GM15510 (cell line): ENCODE measurements around the gene ADAMTS8.

ENCODE experiments used
- POLR2A ChIP-seq: IDR thresholded peaks from 3 replicates; pipeline ENCODE4 v1.6.1; 2011; ENCODE audit warnings: borderline replicate concordance; ENCODE audit not compliant: insufficient read length; ENCODE audit errors: extremely low read depth

The ADAMTS8 gene

DNA sequence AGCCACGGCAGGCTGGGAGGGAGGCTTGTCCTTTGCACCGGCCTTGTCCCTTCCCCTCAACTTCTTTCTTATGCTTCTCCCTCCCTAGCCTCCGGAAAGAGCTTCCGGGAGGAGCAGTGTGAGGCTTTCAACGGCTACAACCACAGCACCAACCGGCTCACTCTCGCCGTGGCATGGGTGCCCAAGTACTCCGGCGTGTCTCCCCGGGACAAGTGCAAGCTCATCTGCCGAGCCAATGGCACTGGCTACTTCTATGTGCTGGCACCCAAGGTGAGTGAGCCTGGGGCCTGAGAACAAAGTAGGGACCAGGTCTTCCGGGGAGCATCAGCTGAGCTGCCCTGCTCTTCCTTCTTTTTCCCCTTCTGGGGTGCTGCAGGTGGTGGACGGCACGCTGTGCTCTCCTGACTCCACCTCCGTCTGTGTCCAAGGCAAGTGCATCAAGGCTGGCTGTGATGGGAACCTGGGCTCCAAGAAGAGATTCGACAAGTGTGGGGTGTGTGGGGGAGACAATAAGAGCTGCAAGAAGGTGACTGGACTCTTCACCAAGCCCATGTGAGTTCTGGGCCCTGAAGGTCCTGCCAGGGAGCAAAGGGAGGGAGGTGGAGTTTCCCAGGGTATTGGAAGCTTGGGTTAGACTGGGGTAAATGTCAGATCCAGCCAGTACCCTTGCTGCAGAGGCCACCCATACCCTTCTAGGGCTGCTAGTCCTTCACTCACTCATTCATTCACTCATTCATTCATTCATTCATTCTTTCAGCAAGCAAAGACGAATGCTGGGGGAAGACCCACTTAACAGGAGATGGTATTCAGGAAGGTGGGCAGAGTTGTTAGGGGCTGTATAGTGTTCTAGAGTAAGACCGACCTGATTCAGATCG is 42.7 kb upstream of the ADAMTS8 start:
- no peak for TF ChIP-seq POLR2A

DNA sequence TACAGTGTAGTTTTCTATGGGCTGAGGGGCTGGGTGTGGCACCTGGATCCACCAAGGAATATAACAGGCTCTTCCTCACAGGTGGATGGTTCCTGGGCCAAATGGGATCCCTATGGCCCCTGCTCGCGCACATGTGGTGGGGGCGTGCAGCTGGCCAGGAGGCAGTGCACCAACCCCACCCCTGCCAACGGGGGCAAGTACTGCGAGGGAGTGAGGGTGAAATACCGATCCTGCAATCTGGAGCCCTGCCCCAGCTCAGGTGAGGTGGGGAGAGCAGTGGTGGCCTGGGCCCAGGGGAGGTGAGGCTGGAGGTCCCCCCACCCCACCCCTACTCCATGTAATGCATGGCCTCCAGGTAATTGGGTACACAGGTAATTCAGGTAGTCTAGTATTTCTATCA is 40.8 kb upstream of the ADAMTS8 start:
- TF ChIP-seq POLR2A = no peak

- no peak for TF ChIP-seq POLR2A
These were observed 38.9 kb upstream of the ADAMTS8 start for GRCh38 chr11:130467116-130467900.

DNA sequence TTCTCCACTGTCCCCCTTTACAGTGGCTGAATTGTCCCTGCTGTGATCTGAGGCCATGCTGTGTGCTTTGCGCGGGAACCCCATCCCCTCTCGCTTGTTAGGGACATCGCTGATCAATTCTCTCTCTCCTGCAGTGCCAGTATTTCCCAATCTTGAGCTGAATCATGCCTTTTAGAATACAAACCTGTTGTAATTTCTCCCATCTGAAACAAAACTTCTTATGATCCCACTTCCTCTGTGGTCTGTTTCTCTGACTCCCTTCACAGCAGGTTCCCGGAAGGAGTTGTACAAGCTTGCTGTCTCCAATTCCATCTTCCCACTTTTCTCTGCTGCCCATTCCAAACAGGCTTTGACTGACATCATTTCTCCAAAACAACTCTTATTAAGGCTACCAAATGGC is 36.9 kb upstream of the ADAMTS8 start:
- TF ChIP-seq POLR2A = no peak

DNA sequence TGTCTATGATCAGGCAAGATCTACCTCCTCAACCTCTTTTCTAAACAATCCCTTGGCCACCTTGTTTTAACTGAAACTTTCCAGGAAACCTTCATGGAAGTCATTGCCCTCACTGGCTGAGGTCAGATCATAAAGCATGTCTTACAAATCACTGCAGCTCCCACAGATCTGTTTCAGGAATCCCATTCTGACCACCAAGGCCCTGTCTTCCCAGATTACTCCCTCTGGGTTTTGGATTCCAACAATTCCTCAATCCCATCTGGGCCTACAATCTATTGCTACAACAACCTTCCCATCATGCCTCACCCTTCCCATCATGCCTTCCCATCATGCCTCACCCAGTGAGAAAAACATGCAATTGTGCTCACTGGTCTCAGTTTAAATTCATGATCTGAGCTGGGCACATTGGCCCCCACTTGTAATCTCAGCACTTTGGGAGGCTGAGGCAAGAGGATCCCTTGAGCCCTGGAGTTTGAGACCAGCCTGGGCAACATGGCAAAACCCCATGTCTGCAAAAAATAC is 35.9 kb upstream of the ADAMTS8 start:
- TF ChIP-seq POLR2A = no peak

DNA sequence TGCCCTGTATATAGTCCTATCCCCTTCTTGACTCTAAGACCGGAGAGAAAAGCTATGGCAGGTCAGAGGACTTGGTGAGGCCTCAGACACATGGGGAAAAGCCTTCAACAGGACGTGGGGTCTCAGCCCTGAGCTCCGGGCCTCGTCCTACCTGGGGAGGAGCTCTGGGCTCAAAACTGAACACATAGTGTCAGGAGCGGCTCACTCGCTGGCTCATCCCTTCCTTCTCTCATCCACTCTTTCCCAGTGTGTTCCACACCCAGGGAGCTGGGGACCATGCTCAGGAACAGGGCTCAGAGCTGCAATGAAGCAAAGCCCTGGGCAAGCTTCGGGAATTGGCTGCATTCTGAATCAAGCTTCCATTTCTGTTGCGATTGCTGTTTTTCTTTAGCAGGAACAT is 34.5 kb upstream of the ADAMTS8 start:
- no peak for TF ChIP-seq POLR2A

DNA sequence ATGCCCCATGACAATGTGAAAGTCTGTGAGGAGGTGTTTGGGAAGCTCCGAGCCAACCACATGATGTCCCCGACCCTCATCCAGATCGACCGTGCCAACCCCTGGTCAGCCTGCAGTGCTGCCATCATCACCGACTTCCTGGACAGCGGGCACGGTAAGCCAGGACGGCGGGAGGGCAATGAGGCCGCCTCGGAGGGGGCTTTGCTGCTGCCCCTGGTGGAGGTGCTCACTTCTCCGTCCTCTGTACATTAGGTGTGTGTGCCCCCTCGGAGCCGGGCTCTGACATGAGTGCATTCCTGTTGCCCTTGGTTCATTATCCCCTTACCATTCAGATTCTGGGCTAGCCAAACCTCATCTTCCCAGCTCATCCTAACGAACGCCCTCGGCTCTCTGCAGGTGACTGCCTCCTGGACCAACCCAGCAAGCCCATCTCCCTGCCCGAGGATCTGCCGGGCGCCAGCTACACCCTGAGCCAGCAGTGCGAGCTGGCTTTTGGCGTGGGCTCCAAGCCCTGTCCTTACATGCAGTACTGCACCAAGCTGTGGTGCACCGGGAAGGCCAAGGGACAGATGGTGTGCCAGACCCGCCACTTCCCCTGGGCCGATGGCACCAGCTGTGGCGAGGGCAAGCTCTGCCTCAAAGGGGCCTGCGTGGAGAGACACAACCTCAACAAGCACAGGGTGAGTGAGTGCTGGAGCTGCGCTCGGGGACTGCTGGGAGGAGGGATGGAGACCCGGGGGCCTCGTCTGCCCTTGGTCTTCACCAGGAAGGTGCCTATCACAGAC is 33.9 kb upstream of the ADAMTS8 start:
- TF ChIP-seq POLR2A = no peak

- TF ChIP-seq POLR2A = no peak
These were observed 31.1 kb upstream of the ADAMTS8 start for GRCh38 chr11:130459521-130459920.

DNA sequence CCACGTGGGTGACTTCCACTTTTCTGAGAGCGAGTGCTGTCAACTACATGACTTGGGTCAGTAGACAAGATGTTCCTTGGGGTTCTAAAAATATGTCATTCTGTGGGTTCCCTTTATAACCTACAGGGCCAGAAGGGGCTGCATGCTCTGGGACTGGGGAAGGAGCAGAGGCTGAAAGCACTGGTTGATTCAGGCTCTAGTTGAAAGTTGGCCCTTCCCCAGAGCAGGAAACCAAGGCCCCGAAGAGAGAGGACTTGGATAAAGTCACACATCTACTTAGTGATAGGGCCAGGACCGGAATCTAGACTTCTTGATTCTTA is 30.0 kb upstream of the ADAMTS8 start:
- no peak for TF ChIP-seq POLR2A

DNA sequence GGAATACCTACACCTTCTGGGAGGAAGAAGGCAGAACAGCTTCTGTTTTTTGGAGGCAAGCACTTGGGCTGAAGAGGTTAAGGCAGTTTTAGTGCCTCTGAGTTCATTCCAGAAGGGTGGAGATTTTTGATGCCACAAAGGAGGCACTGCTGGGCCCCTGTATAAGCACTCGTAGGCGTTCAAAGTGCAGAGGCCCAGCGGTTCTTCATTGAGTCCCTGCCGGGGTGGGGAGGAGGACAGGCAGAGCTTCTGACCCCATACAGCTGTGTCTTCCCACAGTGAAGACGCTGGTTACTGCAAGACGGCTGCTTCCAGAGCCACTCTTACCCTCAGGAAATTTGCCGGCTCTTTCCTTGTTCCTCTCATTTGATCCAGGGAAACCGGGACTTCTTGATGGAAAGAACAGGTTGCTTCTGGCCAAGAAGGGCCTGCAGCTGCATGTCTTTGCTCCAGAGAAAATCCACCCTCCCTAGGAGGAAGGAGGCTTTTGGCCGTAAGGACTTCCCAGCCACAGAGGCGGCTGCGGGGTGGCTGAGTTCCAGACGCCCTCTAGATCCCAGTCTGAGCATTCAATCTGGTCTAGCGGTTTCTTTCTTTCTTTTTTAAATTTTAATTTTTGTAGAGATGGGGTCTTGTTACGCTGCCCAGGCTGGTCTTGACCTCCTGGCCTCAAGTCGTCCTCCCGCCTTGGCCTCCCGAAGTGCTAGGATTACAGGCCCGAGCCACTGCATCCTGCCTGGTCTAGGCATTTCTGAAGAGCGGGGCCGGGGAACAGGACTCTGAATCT is 29.4 kb upstream of the ADAMTS8 start:
- TF ChIP-seq POLR2A = no peak

GRCh38 chr11:130456286-130456685 is 27.9 kb upstream of the ADAMTS8 start:
- TF ChIP-seq POLR2A = no peak

- no peak for TF ChIP-seq POLR2A
These were observed 27.2 kb upstream of the ADAMTS8 start for GRCh38 chr11:130455483-130456127.

DNA sequence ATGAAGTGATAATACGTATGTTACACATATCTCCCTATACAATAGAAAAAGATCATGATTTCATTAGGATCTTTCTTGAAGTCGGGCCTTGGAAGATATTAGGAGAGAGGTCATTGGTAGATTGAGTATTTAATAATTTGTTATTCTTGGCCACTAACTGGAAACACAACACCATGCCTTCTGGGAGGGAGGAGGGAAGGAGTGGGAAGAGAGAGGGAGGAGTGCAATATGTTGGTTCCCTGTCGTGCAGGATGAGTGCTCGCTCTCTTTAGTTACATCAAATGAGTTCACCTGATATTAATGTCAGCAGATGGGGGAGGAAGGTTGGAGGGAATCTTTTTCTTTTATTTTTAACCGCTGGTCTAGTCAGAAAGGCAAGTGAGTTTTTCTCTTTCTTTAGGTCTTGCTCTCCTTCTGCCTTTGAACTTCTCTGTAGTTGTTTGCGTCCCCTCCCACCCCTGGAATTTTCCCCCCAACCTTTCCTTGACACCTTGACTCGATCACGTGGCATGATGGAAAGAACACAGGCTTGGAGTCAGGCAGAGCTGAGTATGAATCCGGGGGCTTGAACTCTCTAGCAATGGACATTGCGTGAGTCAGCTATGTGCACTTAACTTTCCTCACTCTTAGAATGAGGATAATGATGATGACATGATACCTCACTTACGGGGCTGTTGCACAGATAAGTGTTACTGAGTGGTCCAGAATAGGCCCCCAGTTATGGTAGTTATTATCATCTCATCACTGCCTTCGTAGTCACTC is 26.3 kb upstream of the ADAMTS8 start:
- TF ChIP-seq POLR2A = no peak
